IPS-NIHi7 (cell line): ENCODE data around the gene ANO1.
A peak's percentile ranks its signal among the peaks of the same experiment; 100 is the strongest.

Experiments used
- DNase-seq: peaks from one replicate; pipeline ENCODE4 v3.0.0; 2012; ENCODE audit warnings: mixed read lengths; ENCODE audit errors: extremely low spot score

The ANO1 gene

GRCh38 chr11:70050243-70050642 lies 27.9 kb upstream of the ANO1 start:
- no peak for DNase-seq

- DNase-seq, result no peak
Observed at GRCh38 chr11:70054004-70054403, 24.1 kb upstream of the ANO1 start.

- DNase-seq, result no peak
Observed at GRCh38 chr11:70055444-70055843, 22.7 kb upstream of the ANO1 start.

GRCh38 chr11:70057080-70057479 lies 21.0 kb upstream of the ANO1 start:
- DNase-seq, result no peak

GRCh38 chr11:70059971-70060370 lies 18.1 kb upstream of the ANO1 start:
- DNase-seq, result no peak

GRCh38 chr11:70060611-70061293 lies 17.4 kb upstream of the ANO1 start:
- DNase-seq, result no peak

GRCh38 chr11:70061734-70062133 lies 16.4 kb upstream of the ANO1 start:
- no peak for DNase-seq

- DNase-seq, result no peak
Observed at GRCh38 chr11:70063121-70063520, 15.0 kb upstream of the ANO1 start.

- DNase-seq, result no peak
Observed at GRCh38 chr11:70063555-70063954, 14.6 kb upstream of the ANO1 start.

GRCh38 chr11:70064008-70064725 lies 13.9 kb upstream of the ANO1 start:
- DNase-seq, result no peak

- DNase-seq, result no peak
Observed at GRCh38 chr11:70064726-70065317, 13.3 kb upstream of the ANO1 start.

- DNase-seq, result no peak
Observed at GRCh38 chr11:70065318-70066135, 12.6 kb upstream of the ANO1 start.

GRCh38 chr11:70066136-70066520 lies 12.0 kb upstream of the ANO1 start:
- DNase-seq, result no peak

- no peak for DNase-seq
Observed at GRCh38 chr11:70066628-70067027, 11.5 kb upstream of the ANO1 start.

GRCh38 chr11:70067036-70067435 lies 11.1 kb upstream of the ANO1 start:
- no peak for DNase-seq

GRCh38 chr11:70067591-70068341 lies 10.4 kb upstream of the ANO1 start:
- DNase-seq, result peak; percentile 81

GRCh38 chr11:70068345-70068744 lies 9.8 kb upstream of the ANO1 start:
- no peak for DNase-seq

- no peak for DNase-seq
Observed at GRCh38 chr11:70068950-70069349, 9.2 kb upstream of the ANO1 start.

- no peak for DNase-seq
Observed at GRCh38 chr11:70070706-70071105, 7.4 kb upstream of the ANO1 start.

GRCh38 chr11:70071996-70072395 lies 6.1 kb upstream of the ANO1 start:
- DNase-seq, result no peak

GRCh38 chr11:70072461-70072860 lies 5.7 kb upstream of the ANO1 start:
- DNase-seq, result no peak
